GM11168 (cell line): Measurements from ENCODE around the gene FBXW11.

Experiments used
- in situ Hi-C: fragments of 300-500 bp; cut with MboI; formaldehyde crosslinking; loops from one replicate; pipeline ENCODE4 v1.12.0; 2022; ENCODE audit warnings: low sequenced_read_pairs; ENCODE audit not compliant: unreplicated experiment

The FBXW11 gene

DNA sequence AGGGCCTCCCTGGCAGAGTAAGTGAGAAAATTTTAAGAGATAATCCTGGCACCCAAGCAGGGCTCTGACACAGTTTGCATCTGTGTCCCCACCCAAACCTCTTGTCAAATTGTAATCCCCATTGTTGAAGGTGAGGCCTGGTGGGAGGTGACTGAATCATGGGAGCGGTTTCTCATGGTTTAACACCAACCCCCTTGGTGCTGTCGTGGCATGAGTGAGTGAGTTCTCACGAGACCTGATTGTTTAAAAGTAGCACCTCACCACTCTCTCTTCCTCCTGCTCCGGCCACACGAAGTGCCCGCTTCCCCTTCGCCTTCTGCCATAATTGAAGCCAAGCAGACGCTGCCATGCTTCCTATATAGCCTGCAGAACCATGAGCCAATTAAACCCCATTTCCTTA is 80.1 kb downstream of the FBXW11 start:
- in situ Hi-C loops, result no loop called here

DNA sequence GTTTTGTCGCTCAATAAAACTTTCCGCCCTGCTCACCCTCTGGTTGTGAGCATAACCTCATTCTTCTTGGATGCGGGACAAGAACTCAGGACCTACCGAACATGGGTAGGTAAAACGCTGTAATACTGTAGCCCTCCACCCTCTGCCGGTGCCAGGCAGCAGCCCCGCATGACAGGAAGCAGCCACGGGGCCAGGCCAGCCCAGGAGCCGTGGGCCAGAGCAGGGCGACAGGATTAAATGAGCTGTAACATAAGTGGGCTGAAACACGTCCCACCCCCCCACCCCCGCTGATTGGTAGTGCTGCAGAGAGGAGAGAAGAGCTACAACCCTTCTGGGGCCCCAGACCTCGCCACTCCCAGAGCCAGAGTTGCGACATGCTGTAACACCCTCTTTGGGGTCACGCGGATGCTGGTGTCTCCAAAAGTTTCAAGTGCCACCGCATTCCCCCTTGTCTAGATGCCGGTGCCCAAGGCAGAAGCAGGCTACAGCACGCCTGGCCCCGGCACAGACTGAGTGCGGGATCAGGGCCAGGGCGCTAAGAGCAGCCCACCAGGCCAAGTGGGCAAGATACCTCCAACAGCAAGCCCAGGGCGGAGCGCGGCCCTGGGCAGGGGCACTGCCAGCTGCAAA is 81.8 kb downstream of the FBXW11 start:
- in situ Hi-C loops, result no loop called here

DNA sequence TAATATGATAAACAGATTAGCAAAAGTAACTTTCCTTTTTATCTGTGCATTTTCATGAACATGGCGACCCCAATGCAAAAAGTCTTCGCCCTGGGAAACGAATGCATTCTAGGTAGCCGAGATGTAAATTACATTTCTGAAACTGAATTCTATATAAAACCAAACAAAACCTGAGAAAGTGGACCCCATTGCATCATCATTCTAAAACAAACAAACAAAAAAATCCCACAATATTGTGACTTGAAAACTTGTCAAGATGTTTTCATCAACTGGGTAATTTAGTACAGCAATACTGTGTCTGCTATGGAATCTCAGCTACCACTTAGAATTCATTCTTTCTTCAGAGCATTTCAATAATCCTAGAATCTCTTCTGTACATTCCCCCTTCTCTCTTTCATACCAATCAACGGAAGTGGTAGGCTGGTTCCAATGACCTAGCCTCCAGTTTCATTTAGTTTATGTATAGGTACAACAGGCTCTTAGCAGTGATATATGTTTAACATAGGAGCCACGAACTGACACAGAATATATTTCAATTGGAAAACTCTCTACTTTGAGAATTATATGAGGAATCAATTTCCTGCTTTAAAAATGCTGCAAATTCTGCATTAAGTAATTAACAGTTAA is 85.6 kb downstream of the FBXW11 start:
- in situ Hi-C loops, result no loop called here

DNA sequence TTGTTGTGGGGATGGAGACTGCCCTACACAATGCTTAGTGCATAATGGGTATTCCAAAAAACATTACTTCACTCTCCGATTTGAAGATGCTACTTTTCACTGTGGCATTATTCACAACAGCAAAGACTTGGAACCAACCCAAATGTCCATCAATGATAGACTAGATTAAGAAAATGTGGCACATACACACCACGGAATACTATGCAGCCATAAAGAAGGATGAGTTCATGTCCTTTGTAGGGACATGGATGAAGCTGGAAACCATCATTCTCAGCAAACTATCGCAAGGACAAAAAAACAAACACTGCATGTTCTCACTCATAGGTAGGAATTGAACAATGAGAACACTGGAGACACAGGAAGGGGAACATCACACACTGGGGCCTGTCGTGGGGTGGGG is 90.7 kb downstream of the FBXW11 start:
- in situ Hi-C loops, result loop anchor here (10.0 kb wide), 1 partner anchor 119 kb away; no protein-coding TSS in a partner anchor

DNA sequence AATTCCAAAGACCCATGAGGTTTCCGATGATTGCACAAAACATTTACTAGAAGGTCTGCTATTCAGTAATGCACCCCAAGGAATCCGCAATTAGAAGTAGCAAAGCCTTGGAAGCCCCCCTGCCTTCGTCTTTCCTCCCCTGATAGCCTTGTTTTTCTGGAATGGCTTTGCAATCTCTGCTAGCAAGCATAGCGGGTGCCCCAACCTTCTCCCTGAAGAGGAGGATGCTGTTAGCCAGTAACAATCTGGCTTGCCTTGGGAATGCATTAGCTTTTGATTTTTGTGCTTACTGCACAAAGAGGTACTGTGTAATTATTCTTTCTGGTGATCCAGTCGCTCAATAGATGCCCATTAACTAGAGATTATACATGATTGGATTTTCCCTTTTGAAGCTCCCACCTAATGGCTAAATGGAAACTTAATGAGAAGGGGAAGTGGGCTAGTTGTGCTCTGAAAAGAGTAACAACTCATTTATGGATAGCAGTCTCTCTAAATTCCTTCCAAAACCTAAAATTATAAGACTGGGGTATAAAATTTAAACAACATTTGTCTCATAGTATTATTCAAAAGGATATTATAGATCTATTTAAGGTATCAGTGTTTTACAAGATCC is 91.6 kb downstream of the FBXW11 start:
- in situ Hi-C loops, result loop anchor here (10.0 kb wide), 1 partner anchor 120 kb away; no protein-coding TSS in a partner anchor

DNA sequence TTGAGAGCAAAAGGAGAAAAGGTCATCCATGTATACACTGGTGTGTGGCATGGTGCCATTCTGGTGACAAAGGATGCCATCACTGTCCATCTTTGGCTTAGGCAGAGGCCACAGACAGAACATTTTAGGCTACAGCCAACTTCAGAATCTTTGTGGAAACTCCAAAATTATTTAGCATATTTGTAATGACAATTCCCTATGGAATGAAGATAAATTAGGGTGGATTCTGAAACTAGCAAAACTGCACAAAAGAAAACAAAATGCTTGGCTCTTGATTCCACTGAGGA is 92.5 kb downstream of the FBXW11 start:
- in situ Hi-C loops, result loop anchor here (10.0 kb wide), 1 partner anchor 121 kb away; no protein-coding TSS in a partner anchor

DNA sequence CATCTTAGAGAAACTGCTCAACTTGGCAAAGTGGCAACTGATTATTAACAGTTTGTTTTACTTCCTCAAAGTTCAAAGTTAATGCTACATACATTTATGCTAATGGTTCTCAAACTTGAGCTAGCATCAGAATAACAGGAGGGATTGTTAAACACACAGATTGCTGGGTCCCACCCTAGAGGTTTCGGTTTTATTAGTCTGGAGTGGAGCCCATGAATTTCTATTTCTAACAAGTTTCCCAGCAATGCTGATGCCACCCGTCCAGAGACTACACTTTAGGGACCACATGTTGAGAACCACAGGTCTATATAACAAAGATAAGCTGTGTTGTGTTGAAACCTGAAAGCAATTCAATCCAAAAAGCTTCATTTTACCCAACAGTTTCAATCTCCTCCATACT is 95.3 kb downstream of the FBXW11 start:
- in situ Hi-C loops, result loop anchor here (10.0 kb wide), 1 partner anchor 124 kb away; no protein-coding TSS in a partner anchor

DNA sequence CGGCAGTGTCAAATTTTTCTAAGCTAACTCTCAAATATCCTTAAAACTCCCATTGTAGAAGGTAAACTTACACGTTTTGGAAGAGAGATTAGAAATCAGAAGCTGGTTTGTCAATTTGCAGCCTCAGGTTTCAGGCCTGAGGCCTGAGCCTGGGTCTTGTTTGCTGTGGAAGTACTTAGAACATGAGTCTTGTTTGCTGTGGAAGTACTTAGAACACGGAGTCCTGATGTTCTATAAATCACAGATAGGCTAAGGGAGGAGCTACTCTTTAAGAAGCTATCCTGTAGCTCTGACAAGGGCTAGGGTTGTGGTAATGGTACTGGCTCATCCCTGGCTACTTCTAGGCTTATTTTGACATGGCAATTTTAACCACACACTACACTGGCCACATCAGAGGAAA is 97.8 kb downstream of the FBXW11 start:
- in situ Hi-C loops, result no loop called here

DNA sequence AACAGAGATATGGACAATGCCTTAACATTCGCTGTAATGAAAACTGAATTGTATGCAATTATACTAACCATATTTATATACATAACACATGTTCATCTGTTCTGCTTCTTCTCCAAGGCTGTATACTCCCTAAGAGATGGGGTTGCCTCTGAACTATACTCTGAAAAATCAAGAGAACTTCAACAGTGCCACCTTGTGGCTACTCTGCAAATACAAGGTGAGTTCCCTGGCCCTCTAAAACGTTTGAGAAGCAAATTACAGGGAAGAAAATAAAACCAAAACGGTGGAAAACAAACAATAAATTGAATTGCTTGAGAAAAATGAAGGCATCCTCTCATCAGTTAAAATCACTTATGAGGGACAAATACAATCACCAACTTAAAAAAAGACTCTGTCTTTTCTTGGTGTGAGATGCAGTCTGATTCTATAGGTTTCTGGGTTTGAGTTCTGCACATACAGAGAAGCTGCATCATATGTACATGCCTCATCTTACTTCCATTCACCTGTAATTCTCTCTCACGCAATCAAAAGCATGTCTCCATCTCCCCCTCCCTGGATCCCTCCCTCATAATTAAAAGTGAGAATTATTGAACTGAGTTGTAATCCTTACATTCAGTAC is 98.6 kb downstream of the FBXW11 start:
- in situ Hi-C loops, result no loop called here

DNA sequence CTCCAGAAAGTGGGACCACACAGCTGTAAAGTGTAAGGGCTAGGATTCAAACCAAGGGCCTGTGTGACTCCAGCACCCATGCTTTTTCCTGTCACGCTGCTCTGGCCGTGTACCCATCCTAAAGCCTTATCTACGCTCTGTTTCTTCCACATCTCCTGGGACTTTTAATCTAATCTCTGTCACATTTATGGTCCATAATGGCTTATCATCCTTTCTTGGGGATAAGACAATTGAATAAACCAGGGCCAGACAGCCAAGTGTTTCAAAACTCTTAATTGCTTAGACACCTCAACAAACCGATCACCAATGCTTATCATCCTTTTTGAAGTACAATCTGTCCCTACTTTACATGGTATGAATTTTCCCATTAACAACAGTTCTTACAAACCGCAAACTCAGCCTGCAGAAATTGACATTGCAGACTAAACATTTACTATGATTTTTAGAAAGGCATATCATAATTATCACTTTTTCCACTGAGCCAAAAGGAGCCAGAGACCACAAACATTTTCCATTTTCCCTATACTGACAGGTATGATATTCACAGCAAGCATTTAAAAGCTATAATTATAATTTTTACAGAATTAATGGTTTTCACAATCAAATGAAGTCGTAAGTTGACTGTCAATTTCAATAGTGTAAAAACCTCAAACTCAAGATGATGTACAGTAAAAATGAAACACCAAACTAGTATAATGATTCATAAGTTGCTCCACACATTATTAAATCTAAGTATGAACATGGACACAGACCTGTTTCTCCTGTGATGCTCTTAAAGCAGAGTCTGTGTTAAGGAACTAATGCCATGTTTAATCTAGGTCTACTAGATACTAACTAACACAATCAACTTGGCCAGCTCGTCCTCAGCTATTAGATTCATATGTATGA is 99.5 kb downstream of the FBXW11 start:
- in situ Hi-C loops, result no loop called here

DNA sequence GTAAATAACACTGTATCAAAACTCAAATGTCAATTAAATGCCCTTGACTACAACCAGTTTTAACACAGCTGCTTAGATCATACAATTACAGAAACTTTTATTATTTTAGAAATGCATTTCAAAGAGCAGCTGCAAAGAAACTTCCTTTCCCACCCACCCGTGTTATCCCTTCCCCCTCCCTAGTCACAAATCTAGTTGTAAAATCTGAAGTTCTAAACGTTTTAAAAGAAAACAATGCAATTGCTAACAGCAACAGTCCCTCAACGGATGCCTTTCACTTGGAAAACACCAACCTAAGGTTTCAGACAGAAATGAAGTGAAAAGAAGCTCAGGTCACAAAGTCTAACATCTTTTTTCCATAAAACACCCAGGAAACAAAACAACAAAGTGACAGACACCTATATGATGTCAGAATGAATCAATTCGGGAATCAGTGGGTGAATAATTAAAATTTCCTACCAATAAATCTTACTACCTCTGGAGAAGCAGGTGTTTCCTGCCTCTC is 100.3 kb downstream of the FBXW11 start:
- in situ Hi-C loops, result no loop called here

DNA sequence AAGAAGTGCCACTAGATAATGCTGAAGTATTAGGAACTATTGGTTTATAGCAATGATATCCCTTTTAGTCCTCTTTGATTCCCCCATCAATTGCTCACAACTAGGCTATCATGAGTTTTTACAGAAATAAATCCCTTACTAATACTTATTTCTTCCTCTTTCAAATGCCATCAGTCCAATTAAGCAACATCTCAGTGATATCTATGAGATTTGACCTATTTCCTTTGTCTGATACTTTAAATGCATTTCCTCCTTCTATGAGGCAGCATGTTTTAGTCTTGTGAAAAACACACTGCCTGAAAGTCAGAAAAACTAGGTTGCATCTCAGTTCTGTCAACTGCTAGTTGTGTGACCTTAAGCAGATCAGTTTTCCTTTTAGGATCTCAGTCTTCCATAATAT is 101.6 kb downstream of the FBXW11 start:
- in situ Hi-C loops, result no loop called here

DNA sequence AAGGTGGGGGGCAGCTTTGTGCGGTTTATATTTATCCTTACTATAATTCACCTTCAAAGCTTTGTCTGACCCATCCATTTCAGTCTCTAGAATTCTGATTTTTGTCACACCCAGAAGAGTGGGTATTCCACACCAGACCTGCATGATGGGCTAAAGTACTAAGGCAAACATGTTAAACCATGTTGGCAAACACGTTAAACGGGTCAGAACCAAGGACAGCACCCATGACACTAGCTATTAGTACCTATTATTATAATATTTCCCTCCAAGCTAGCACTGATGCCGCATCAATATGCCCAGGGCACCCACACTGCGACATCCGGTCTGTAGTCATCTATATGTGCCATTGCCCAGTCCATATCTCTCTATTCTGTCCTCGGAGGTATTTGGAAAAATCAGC is 104.7 kb downstream of the FBXW11 start:
- in situ Hi-C loops, result no loop called here

DNA sequence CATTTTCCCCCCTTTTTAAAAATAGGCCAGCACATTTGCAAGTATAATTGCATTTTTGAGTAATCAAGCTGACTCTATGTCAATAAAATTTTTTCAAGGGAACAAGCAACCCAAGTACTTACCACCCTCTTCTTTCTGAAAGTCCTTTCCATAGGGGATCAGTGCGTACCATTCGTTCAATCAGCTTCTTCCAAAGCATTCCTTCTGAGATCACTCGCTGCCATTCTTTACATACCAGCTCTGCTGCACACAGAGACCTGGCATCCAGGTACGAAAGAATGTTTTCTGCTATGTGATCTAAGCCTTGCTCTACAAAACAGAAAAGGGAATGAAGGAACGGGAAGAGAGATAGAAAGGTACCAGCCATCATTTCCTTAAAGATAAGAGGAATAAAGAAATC is 106.6 kb downstream of the FBXW11 start:
- in situ Hi-C loops, result no loop called here

DNA sequence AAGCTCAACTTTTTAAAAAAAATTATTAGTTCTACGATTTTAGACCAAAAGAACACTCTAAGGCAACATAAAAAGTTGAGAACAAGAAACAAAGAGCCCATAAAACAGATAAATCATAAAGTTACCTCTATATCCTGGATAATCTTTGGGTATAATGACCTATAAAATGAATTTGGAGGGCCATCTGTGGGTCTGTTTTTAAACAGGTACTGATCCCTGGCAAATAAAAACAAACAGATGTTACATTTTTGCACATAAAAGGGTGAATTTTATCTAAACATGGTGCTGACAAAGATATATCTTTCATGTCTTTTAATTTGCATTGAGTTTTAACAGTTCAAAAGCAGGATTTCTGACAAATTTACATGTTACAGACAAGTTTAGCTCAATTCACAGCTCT is 107.6 kb downstream of the FBXW11 start:
- in situ Hi-C loops, result no loop called here

DNA sequence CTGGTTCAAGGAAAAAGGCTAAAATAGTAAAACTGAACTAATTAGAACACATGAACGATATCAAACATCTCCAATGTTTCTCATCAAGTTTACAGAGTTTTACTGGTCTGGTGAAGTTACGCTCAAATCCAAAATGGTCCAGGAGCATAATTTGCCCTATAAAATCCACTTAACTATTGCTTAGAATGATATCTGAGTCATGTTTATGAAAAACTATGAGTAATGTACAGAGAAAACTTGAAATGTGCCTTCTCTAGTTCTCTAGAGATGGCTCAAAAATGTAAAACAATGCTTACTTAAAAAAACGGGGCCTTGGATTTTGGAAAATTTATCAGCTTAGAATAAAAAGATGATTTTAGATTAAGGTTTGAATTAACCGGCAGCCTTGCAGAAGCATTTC is 108.1 kb downstream of the FBXW11 start:
- in situ Hi-C loops, result no loop called here

DNA sequence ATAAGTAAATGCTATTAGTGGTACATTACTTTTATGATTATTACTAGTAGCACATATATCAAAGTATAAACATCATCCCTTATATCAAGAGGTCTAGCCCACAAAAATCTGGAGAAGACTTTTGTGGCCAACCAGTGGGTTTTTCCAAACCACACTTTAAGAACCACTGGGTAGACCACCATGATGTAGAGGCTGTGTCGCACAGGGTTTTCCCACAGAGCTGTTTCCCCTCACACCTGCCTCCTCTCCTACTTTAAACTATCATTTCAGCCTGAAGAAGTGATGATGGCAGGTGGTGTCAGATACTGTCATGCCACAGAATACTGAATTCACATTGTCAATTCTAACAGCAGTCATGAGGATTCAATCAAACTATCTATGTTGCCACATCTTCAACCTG is 109.2 kb downstream of the FBXW11 start:
- in situ Hi-C loops, result no loop called here

DNA sequence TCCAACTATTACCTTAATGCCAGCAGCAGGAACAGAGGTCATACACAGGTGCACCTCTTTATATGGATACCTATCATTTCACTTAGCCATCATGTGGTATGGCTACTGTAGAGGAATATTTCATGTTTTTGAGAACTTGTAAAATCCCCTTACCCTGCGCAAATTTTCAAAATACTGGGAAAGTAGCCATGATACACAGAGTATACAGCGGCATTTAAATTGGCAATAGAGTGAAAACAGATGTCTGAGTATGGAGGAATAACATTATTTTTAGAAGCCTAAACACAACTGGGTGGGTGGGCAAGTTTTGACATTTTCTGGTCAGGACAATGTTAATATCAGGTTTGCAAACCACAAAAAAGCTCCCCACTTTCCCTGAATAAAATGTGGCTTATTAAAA is 111.4 kb downstream of the FBXW11 start:
- in situ Hi-C loops, result no loop called here

DNA sequence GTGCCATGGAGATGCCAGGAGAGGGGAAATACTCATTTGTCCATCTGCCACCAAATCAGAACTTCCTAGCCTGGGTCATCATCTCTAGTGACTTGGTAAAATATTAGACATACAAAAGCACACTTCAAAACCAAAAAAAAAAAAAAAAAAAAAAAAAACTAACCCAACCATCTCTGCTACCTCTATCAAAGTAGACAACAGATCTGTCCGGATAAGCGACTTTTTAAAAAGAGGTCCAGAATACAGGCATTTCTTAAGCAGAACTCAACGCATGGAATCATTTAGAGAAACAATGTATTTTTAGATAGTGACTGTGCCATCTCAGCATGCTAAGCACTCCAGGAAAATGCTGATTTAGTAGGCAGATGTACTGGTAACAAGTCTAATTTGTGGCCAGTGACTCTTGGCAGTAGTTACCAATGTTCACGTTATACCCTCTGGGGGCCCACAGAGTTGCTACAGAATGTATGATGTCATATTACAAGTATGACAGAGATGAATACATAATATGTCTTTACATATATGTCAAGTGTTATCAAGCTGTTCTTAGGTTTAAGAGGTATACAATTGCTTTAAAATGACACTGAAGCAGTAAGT is 113.0 kb downstream of the FBXW11 start:
- in situ Hi-C loops, result no loop called here

DNA sequence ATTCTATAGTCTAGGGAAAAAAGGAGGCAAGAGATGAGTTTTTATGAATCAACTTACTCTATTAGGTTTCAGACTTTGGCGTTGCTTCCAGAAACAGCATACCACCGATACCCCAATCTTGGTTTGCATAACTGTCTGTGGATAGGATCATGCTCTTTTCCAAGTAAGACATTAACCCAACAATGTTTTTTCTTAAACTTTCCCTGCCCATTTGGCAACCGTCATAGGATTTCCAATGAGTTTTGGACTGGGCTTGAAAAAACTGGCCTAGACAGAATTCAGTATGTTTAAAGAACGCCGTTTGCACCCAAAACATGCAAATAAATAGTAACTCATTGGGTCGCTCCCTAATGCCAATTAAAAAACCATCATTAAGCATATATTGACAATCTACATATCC is 114.8 kb downstream of the FBXW11 start:
- in situ Hi-C loops, result no loop called here
